Measurements from ENCODE around the gene NKX3-2. TPM values are rescaled to one million over a fixed set of nuclear protein-coding genes. Genes with fewer than 3 reads are reported as not detected.

The NKX3-2 gene
- total and polyA plus RNA-seq, 3 donors from 2014 or later = 0.50 to 1.3 (median 0.57) TPM

- no peak for TF ChIP-seq POLR2A (IDR thresholded peaks at IDR 0.05)
- TF ChIP-seq CTCF (IDR thresholded peaks at IDR 0.05) = no peak
- Histone ChIP-seq H3K36me3 (ENCODE audit: low read depth, missing control alignments) (no peaks in the 10 kb centered on the region), H3K27ac (no peak overlapping the region), H3K4me1 (peaks cover 4% of the 10 kb centered on the region), H3K9me3 (no peaks in the 10 kb centered on the region), H3K4me3 (no peak overlapping the region), H3K27me3 (no peaks in the 10 kb centered on the region)
- intact Hi-C loops (cut with DNase I; ENCODE audit: low total_unique reads) = no loop called here
- 4 to 5% methylated on average over 19 to 34 of the region's 35 CpGs for WGBS, 2 donors
- no peak for DNase-seq
Measured at GRCh38 chr4:13527981-13528820, 16.1 kb downstream of the NKX3-2 start.

GRCh38 chr4:13527192-13527980 lies 16.9 kb downstream of the NKX3-2 start:
- no peak for DNase-seq
- H3K9me3 ChIP-seq = no peaks in the 10 kb centered on the region
- H3K36me3 ChIP-seq (ENCODE audit: low read depth, missing control alignments) = no peaks in the 10 kb centered on the region
- H3K4me3 ChIP-seq = no peak overlapping the region
- TF ChIP-seq CTCF (IDR thresholded peaks at IDR 0.05) = no peak
- H3K27ac ChIP-seq = no peak overlapping the region
- H3K4me1 ChIP-seq = peaks cover 4% of the 10 kb centered on the region
- WGBS, 2 donors = 2 to 4% methylated on average over 11 to 45 of the region's 46 CpGs
- intact Hi-C loops (cut with DNase I; ENCODE audit: low total_unique reads) = no loop called here
- no peaks in the 10 kb centered on the region for H3K27me3 ChIP-seq

- TF ChIP-seq POLR2A (IDR thresholded peaks at IDR 0.05) (no peak), CTCF (IDR thresholded peaks at IDR 0.05) (no peak)
- no peaks in the 10 kb centered on the region for H3K36me3 ChIP-seq (ENCODE audit: low read depth, missing control alignments)
- no peak for DNase-seq
- H3K27ac ChIP-seq = no peak overlapping the region
- H3K4me1 ChIP-seq = peaks cover 4% of the 10 kb centered on the region
- WGBS, 2 donors = 49 to 61% methylated on average over 3 of the region's 3 CpGs
- no peaks in the 10 kb centered on the region for H3K27me3 ChIP-seq
- intact Hi-C loops (cut with DNase I; ENCODE audit: low total_unique reads) = no loop called here
- no peak overlapping the region for H3K4me3 ChIP-seq
- no peaks in the 10 kb centered on the region for H3K9me3 ChIP-seq
Measured at GRCh38 chr4:13526658-13527057, 17.6 kb downstream of the NKX3-2 start.

- Histone ChIP-seq H3K27ac (no peak overlapping the region), H3K27me3 (no peaks in the 10 kb centered on the region), H3K4me3 (no peak overlapping the region), H3K9me3 (no peaks in the 10 kb centered on the region), H3K36me3 (ENCODE audit: low read depth, missing control alignments) (no peaks in the 10 kb centered on the region), H3K4me1 (peaks cover 4% of the 10 kb centered on the region)
- TF ChIP-seq POLR2A (IDR thresholded peaks at IDR 0.05) (no peak), CTCF (IDR thresholded peaks at IDR 0.05) (no peak)
- DNase-seq = no peak
- intact Hi-C loops (cut with DNase I; ENCODE audit: low total_unique reads) = no loop called here
- WGBS, 2 donors = 51 to 55% methylated on average over 4 of the region's 4 CpGs
Measured at GRCh38 chr4:13525606-13526281, 18.6 kb downstream of the NKX3-2 start.

Measured in testis (tissue), 3 donors.